Heart left ventricle (tissue), 13 donors: ENCODE results near the gene SORCS1.

ENCODE experiments used
- POLR2A ChIP-seq, 2 donors: fragments of 450-650 bp; IDR thresholded peaks; one replicate each; pipeline ENCODE4 v1.6.1; 2017; ENCODE audit warnings: antibody characterized with exemption in 2 of 2, mild to moderate bottlenecking in 2 of 2, moderate library complexity in 2 of 2
- TF ChIP-seq, protein P1 (sequence below), 12 donors: fragments of 200-600 bp; sonication (generic) in 4 of 12; IDR thresholded peaks; one replicate each; pipeline versions ENCODE4 v1.5.0 to v1.8.0; 2018 to 2022; ENCODE audit warnings: antibody characterized with exemption in 12 of 12, mild to moderate bottlenecking in 5 of 12
- donor health status: ischemic (EF 13 %, LVEDD 7.1; RV severe dilation, severe dysfunction).
- donor health status: DM: no; HTN: yes; CAD: no.
- donor health status: DM: no; HTN: no; CAD: no.
- donor health status: ischemic (EF 25% LVEDD 6.9; RV normal size, moderate dysfunction).
- donor health status: ischemic (EF 25% LVEDD 5.7; RV mildly dilated, moderate dysfunction).
- donor health status: ischemic (EF 35%, LVEDD 5.7; RV mildly dilated, moderate dysfunction).
- donor health status: nonischemic (EF 11% LVEDD 7.7; RV severe dilation, severe dysfunction).
- donor health status: DM: yes; HTN: yes; CAD: no.
- donor health status: PGD.
- donor health status: ischemic (EF 29% LVEDD 5.4; RV normal size, mild dysfunction).
- donor health status: nonischemic (EF 23%, LVEDD 6.1; RV moderate dilation, normal function).

DNA sequence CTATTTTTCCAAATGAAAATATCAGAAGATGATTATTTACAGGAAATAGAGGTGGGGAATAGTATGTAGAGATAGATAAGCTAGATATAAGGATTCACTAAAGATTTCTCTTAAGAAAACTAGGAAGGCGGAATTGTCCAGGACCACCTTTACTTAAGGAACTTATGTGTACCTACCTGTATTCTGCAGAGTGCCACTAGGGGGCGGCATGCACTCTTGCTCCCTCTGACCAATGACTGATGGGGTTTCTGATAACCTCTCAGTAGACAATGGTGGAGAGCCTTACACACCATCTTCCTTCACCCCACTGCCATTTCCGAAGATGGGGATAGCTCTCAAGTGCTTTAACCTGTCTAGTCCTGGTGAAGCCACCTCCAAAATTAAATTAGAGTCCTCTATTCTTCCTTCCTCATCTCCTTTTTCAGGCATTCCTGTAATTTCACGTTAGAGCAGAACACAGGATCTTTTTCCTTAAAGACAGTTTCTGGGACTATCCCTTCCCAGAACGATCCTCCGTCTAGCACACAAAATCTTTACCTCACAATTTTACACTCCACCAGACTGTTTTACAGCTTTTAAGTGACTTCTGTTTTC lies 453.1 kb downstream of the SORCS1 start:
- TF ChIP-seq, protein P1, sequence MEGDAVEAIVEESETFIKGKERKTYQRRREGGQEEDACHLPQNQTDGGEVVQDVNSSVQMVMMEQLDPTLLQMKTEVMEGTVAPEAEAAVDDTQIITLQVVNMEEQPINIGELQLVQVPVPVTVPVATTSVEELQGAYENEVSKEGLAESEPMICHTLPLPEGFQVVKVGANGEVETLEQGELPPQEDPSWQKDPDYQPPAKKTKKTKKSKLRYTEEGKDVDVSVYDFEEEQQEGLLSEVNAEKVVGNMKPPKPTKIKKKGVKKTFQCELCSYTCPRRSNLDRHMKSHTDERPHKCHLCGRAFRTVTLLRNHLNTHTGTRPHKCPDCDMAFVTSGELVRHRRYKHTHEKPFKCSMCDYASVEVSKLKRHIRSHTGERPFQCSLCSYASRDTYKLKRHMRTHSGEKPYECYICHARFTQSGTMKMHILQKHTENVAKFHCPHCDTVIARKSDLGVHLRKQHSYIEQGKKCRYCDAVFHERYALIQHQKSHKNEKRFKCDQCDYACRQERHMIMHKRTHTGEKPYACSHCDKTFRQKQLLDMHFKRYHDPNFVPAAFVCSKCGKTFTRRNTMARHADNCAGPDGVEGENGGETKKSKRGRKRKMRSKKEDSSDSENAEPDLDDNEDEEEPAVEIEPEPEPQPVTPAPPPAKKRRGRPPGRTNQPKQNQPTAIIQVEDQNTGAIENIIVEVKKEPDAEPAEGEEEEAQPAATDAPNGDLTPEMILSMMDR (IDR thresholded peaks at IDR 0.05), result peak; percentile 18 to 73 (median 47)
- TF ChIP-seq POLR2A (IDR thresholded peaks at IDR 0.05), result no peak
